Mesenteric fat pad (tissue), 1 donor: ENCODE data around the gene TUBGCP2. TPM values are rescaled to one million over a fixed set of nuclear protein-coding genes. Genes with fewer than 3 reads are reported as not detected.

Experiments
- DNase-seq: peaks from one replicate; pipeline ENCODE4 v3.0.0-alpha.2; 2020; ENCODE audit warnings: low spot score
- total RNA-seq: library from RNA; stranded (reverse); fragmentation: NEBNext Ultra II Directional; extraction: Animal tissue kit (Norgen Biotek cat#: 25700); gene quantifications from one replicate; pipeline ENCODE4 v1.2.1, GENCODE V29; 2021
- donor health status: DM: yes; HTN: yes; CAD: no.

The TUBGCP2 gene
- total RNA-seq, 1 donor from 2014 or later = 46.3 TPM

GRCh38 chr10:133252223-133252552, 56.5 kb downstream of the TUBGCP2 start:
- no peak for DNase-seq

GRCh38 chr10:133251388-133252222, 57.1 kb downstream of the TUBGCP2 start:
- no peak for DNase-seq

GRCh38 chr10:133249975-133250754, 58.5 kb downstream of the TUBGCP2 start:
- no peak for DNase-seq

GRCh38 chr10:133249094-133249780, 59.4 kb downstream of the TUBGCP2 start:
- no peak for DNase-seq

GRCh38 chr10:133248334-133248715, 60.3 kb downstream of the TUBGCP2 start:
- no peak for DNase-seq

- DNase-seq = no peak
Observed at GRCh38 chr10:133247681-133248333, 60.9 kb downstream of the TUBGCP2 start.

- DNase-seq = no peak
Observed at GRCh38 chr10:133246236-133246626, 62.4 kb downstream of the TUBGCP2 start.

- no peak for DNase-seq
Observed at GRCh38 chr10:133245439-133246235, 63.0 kb downstream of the TUBGCP2 start.

- no peak for DNase-seq
Observed at GRCh38 chr10:133243593-133243992, 65.1 kb downstream of the TUBGCP2 start.

GRCh38 chr10:133242611-133243356, 65.9 kb downstream of the TUBGCP2 start:
- DNase-seq = no peak

GRCh38 chr10:133241501-133242205, 67.0 kb downstream of the TUBGCP2 start:
- DNase-seq = no peak

GRCh38 chr10:133239990-133240389, 68.7 kb downstream of the TUBGCP2 start:
- no peak for DNase-seq

GRCh38 chr10:133238466-133238804, 70.2 kb downstream of the TUBGCP2 start:
- DNase-seq = no peak

- no peak for DNase-seq
Observed at GRCh38 chr10:133237588-133238465, 70.8 kb downstream of the TUBGCP2 start, which contains the start of gene VENTX. VENTX (plus strand) TSS chr10:133237855; CDS start chr10:133237915, 60 bp downstream.

GRCh38 chr10:133237241-133237587, 71.5 kb downstream of the TUBGCP2 start:
- no peak for DNase-seq

GRCh38 chr10:133236401-133237240, 72.1 kb downstream of the TUBGCP2 start:
- DNase-seq = no peak

GRCh38 chr10:133235932-133236331, 72.7 kb downstream of the TUBGCP2 start:
- DNase-seq = no peak
